C4-2B (cell line): ENCODE measurements around the gene FOXI1.

Experiments used
- H3K27ac ChIP-seq: fragments of 450-650 bp; 2 replicates; pipeline ENCODE4 v1.5.1; 2017
- CTCF ChIP-seq: fragments of 450-650 bp; conservative IDR thresholded peaks from 2 replicates; pipeline ENCODE4 v1.5.1; 2017; ENCODE audit warnings: mild to moderate bottlenecking
- ZFX ChIP-seq: fragments of 450-650 bp; IDR thresholded peaks from 2 replicates; pipeline ENCODE4 v1.6.1; 2017

FOXI1 gene

GRCh38 chr5:170154744-170155143, 49.0 kb downstream of the FOXI1 start:
- no peak for TF ChIP-seq ZFX
- no peak overlapping the region for H3K27ac ChIP-seq

GRCh38 chr5:170155771-170156170, 50.1 kb downstream of the FOXI1 start:
- TF ChIP-seq ZFX (no peak), CTCF (no peak)
- H3K27ac ChIP-seq: no peak overlapping the region

GRCh38 chr5:170159101-170159698, 53.5 kb downstream of the FOXI1 start:
- TF ChIP-seq ZFX: no peak
- no peak for TF ChIP-seq CTCF
- H3K27ac ChIP-seq: no peak overlapping the region
